ENCODE results near the gene SLC39A10. TPM values are rescaled to one million over a fixed set of nuclear protein-coding genes. Genes with fewer than 3 reads are reported as not detected.

SLC39A10 gene
- total and polyA plus RNA-seq, 9 of the 15 experiments (the other 6 are each of a cell fraction or from before 2014, with no cell fraction given): 12.5 to 40.1 (median 23.1) TPM

GRCh38 chr2:195613922-195614321 is 43.1 kb upstream of the SLC39A10 start (continued):
- 0 out of 2 replicates have a peak, but pooled peaks have one; percentile 3 for TF ChIP-seq REST (IDR thresholded peaks at IDR 0.05; ENCODE audit: borderline replicate concordance)
- TF ChIP-seq REST (CRISPR knock-in tag; IDR thresholded peaks at IDR 0.05; ENCODE audit: low read depth): no peak
- TF ChIP-seq PHF8 (IDR thresholded peaks at IDR 0.05; ENCODE audit: borderline replicate concordance, low read length): no peak
- no peak for TF ChIP-seq FUS (optimal IDR thresholded peaks at IDR 0.05; ENCODE audit: low read depth, low read length)
- TF ChIP-seq ZNF398 (CRISPR knock-in tag; IDR thresholded peaks at IDR 0.05): no peak
- 0 out of 2 replicates have a peak, but pooled peaks have one; percentile 54 for TF ChIP-seq GATAD2B (IDR thresholded peaks at IDR 0.05; ENCODE audit: borderline replicate concordance)
- TF ChIP-seq ZNF143 (CRISPR knock-in tag; IDR thresholded peaks at IDR 0.05): no peak
- no peak for TF ChIP-seq ID3 (CRISPR knock-in tag; IDR thresholded peaks at IDR 0.05)
- TF ChIP-seq ID3 (tag; IDR thresholded peaks at IDR 0.05): no peak
- no peak for TF ChIP-seq ZNF239 (CRISPR knock-in tag; IDR thresholded peaks at IDR 0.05)
- peak; percentile 91 for TF ChIP-seq NFATC3 (IDR thresholded peaks at IDR 0.05)
- TF ChIP-seq ZNF175 (CRISPR knock-in tag; IDR thresholded peaks at IDR 0.05; ENCODE audit: low read depth): 0 out of 2 replicates have a peak, but pooled peaks have one; percentile 32
- TF ChIP-seq RBM17 (IDR thresholded peaks at IDR 0.05; ENCODE audit: borderline replicate concordance, low read depth, low read length): no peak
- TF ChIP-seq TSHZ1 (CRISPR knock-in tag; IDR thresholded peaks at IDR 0.05): no peak
- TF ChIP-seq LEF1 (IDR thresholded peaks at IDR 0.05): peak; percentile 53; the same call in 1 of the 2 replicates

Measured in K562 (cell line).